NCI-H2029 treated with DMSO at 0.1 percent for 48 hours (cell line): Measurements from ENCODE around the gene LRFN4.

Experiments
- DNase-seq: peaks from one replicate; lab custom pipeline; 2025; lab: John Stamatoyannopoulos, UW

LRFN4 gene

DNA sequence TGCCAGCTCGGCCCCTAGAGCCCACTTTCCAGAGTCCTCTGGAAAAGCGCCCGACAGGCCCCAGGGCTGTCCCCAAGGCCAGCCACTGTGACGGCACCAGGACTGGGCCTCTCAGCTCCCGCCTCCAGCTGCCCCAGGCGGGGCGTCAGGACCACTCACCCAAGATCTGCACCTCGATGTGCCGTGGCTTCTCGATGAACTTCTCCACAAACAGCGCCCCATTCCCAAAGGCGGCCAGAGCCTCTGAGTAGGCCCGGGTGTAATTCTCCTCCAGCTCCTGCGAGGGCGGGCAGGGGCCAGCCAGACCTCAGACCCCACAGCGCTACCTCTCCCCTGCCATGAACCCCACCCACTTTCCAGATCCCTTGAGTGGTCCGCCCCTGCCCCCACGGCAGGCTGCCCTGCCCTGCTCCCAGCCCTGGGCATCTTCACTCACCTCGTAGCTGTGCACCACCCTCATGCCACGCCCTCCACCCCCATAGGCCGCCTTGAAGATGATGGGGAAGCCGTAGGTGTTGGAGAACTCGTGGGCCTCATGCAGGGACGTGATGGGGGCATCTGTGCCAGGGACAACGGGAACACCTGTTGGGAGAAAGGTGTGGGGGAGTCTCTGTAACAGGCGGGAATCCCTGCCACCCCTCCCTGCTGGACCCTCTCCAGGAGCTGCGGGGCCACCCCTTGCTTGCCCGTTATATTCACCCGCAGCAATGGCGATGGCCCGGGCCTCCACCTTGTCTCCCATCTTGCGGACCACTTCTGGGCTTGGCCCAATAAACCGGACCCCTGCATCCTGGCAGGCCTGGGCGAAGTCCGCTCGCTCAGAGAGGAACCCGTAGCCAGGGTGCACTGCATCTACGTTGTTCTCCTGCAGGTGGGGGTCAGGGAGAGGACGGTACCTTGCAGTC, 14.0 kb downstream of the LRFN4 start:
- DNase-seq: no peak

DNA sequence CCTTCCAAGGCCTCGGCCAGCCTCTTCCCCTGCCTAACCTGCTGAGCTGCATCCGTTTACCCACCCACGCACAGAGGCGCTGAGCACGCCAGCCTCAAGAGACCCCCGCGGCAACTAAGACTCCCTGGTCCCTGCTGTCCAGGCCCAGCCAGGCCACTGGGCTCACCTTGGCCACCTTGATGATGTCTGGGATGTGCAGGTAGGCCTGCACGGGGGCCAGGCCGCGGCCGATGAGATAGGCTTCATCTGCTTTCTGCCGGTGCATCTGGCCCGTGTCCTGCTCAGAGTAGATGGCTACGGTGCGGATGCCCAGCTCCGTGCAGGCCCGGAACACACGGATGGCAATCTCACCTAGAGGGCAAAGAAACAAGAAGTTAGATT, 14.6 kb downstream of the LRFN4 start:
- no peak for DNase-seq

DNA sequence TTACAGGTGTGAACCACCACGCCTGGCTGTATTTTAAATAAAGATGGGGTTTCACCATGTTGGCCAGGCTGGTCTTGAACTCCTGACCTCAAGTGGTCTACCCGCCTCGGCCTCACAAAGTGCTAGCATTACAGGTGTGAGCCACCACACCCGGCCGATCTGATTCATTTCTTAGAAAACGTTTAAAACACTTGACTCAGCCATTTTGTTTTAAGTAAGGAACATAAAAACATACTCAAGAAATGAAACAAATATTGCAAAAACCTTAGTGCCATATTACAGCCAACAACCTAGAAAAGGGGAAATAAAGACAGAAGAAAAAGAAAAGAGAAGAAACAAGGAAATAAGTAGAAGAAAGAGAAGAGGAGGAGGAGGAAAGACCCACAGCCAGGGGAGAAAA, 17.4 kb downstream of the LRFN4 start:
- no peak for DNase-seq

DNA sequence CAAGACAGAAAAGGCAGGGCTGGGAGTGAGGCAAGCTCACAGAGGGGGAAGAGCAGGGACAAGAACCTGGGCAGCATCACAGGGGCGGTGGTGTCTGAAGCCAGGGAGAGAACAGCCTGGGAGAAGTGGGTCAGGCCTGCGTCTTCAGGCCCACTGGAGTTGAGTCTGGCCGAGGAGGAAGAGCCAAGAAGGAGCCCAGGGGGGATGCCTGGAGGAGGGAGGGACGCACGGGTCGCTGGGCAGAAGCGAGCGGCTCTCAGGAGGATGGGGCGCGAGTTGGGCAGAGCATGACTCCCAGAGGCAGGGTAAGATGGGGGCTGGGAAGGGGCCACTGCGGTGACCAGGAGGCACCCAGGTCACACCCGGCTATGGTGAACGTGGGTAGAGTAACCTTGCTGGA, 18.5 kb downstream of the LRFN4 start:
- no peak for DNase-seq

DNA sequence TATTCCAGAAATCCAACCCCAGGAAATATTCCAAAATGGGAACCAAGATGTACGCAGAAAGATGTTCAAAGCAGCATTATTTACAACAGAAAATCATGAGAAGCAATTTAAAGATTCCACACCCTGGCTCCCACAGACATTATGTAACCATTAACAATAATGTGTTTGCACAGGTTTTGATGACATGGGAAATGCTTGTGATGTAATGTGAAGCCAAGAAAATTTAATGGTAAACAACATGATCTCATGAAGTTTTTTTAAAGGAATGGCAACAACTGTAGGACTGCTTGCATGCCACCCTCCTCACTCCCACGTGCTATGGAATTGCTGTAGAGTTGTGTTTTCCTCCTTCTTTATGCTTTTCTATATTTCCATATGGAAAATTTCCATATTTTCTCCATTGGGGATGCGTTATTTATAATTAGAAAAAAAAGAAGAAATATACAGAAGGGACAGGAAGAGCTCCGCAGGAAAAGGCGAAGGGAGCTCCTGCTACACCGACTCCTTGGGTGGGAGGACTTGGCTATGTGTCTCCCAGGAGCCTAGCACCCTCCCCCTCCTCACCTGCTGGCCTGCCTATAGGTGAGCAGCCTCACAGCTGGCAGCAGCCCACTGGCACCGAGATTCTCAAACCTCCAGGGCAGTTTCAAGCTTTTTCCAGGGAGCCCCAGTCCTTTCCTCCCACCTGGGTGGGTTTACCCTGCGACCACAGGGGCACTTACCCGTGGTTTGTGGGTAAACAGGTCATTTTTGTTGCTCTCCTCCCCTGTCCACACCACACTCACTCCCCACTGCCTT, 20.9 kb downstream of the LRFN4 start:
- no peak for DNase-seq

DNA sequence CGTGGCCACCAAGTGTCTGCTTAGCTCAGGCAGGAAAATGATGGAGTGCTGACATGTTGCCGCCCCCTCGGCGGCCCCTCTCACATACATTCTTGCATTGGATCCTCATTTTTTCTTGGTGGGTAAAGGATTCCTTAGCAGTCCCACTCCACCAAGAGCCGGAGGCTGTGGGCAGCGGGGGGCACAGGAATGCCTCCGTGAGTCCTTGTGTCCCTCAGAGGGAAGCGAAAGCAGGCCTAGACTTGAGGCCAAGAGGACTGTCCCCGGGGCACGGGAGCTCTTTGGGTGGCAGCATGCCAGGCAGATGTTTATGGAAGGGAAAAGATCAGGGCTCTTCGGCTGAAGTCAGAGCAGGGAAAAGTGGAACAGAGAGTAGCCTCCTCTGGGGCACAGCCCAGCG, 21.6 kb downstream of the LRFN4 start:
- DNase-seq: no peak

DNA sequence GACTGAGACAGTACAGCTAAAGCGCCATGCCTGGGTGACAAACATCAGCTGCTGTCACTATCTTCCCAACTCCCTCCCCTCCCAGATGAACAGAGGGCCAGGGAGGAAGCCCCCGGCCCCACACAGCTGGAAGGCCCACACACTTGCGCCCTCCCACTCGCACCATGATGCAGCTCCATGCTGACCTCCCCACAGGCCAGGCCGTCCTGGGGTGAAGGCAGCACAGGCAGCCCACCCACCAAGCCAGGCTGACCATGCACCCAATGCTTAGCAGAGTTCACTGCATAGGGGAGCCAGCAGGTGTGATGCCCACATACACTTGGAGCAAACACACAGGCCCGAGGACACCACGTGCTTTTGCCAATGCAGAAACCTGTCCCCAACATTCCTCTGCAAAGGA, 22.1 kb downstream of the LRFN4 start:
- no peak for DNase-seq

DNA sequence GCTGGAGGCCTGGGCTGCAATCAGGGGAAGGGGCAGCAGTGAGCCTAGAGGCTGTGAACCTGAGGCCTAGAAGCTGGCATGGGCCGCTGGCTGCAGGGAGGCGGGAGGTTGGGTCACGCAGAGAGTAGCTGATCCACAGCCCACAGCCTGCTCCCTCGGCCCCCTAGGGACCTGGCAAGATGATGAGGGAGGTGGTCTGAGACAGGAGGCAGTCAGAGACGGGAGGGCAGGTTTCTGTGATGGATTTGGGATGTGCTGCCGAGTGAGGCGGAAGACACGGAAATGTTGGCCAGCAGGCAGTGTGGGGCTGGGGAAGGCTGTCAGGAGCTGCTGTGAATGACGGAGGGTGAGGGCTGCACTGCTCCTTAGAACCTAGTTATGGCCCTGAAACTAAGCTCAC, 22.7 kb downstream of the LRFN4 start:
- DNase-seq: no peak

DNA sequence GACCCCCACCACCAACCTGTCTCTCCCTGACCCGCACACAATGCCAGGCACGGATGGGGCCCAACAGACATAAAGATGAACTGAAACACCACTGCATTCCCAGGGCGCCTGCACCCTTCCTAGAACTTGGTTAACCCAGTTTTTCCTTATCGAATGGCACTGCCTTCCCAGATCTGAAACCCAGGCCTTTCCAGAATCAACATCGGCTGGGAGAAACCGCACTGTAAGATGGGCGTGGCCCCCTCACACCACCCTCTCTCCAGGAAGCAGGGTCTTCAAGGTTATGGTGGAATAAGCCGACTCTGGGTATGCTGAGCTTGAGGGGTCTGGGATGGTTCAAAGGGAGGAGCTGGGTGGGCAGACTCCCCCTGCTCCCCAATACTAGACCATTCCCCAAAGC, 23.1 kb downstream of the LRFN4 start:
- DNase-seq: no peak

DNA sequence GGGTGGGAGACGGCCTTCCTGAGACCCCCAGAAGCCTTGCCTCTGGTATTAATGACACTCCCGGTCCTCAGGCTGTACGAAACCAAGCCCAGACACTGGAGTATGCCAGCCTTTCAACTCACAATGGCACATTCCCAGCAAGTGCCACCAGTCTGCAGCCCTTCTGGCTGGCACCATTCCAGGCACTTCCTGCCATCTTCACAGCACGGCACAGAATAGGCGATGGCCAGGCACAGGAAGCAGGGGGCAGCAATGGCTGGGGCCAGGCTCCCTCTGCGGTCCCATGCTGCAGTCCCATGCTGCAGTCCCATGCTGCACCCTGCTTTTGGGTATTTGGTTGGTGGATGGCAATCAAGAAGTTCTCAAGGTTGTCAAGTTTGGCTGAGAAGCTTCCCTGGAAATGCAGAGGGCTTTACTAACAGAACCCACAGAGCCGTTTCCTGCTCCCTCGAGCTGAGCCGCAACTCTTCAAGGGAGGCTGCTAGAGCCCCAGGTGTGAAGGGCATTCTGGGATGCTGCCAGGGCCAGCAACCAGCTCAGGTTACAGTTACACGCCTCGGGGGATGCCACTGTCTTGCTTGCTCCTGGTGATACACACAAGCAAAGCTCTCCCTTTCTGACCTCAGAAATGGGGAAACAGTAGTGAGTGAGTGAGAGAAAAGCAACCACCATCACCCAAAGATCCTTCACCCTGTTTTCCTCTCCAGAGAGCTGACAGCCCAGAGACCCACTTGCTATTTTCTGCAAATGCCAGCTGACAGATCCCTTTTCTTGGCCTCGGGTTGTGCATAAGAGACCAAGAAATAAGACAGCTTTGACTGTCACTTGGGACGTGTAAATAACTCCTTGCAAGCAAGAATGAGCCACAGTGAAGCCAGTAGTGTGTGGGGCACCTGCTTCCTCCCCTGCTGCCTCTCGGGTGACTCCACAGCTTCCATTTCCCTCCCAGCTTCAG, 23.9 kb downstream of the LRFN4 start:
- DNase-seq: peak; percentile 87

DNA sequence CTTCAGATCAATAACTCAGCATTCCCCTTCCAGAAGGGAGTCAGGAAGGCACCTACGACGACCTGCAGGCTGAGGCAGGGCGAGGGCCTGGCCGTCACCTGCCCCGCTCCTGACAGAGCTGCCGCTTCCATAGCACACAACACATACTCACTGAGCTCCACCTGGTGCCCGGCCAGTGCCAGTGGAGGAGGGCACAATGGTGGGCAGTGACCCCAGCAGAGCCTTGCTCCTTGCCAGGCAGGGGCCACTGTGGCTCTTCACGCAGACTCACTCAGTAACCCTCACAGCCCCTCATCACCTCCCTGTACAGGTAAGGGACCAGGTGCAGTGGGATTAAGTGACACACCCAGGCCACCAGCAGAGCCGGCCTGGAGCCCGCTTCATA, 24.6 kb downstream of the LRFN4 start:
- DNase-seq: no peak

DNA sequence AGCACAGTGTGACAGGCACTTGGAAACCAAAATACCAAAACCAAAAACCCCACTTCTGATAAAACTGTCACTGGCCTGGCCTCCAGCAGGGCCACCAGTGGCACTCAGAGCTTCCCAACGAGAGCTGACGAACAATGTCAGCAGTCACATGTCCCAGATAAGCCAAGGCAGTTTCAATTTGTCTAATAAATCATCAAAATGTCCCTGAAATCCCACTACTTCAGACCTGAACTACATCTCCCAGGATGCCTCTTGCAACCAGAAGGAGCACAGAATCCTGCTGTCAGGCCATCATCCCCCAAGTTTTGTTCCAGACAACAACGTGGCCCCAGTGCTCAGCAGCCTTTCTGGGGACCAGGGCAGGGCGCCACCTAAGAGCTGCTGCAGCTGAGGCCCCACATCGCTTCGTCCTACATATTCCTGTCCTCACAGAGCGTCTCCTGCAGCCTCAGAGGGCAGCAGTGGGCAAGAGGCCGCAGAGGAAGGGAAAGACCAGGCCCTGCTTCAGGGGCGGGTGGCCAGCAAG, 25.1 kb downstream of the LRFN4 start:
- DNase-seq: no peak

DNA sequence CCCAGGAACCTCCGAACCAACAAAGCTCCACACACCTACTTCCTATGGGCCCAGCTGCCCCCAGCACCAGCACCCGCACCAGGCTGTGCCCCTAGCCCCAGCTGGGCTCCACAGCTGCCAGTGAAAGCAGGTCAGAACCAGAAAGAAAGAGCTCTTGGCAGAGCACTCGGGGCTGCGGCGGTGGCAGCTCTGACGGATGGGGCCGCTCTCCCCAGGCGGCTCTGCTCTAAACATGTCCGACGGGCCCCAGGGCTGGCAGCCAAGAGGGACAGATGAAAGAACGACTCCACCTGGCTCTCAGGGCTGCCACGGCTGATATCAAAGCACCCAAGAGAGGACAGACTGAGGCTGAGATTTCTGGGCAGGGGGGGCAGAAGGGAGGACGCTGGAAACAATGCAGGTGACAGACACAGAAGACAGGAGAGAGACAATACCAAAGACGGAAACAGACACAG, 25.7 kb downstream of the LRFN4 start:
- DNase-seq: peak; percentile 92

DNA sequence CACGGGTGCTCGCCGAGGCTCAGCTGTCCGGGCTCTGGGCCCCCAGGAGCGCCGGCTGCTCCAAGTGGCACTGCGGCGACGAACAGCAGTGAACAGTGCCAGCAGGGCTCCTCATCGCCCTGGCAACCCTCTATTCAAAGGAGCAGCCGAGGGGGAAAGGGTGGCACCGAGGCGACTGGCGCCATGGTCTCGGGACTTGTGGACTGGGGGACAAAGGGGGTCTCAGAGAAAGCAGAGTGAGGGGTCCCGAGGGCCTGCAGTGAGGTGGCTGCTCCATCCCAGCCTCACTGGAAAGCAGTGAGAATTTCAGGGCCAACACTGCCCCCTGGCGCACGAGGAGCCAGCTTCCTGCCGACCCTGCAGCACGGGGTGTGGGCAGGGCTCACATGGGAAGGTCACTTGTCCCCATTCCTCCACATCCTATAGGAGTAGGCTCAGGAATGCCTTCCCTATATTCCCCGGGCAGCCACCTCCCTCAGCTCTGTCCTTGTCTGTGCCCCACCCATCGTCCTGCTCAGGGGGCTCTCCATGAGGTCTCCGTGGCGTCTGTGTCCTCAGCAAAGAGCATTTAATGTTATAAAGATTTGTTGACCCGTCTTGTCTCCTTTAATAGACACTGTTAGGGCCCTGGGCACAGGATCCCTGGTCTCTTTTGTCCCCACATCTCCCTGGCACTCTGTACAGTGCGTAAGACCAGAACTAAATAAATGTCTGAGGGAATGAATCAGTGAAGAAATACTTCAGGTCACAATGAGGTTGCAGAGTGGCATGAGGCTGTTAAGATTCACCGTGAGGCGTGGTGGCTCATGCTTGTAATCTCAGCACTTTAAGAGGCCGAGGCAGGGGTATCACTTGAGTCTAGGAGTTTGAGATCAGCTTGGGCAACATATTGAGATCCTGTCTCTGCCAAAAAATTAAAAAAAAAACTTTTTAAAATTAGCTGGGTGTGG, 26.4 kb downstream of the LRFN4 start:
- DNase-seq: peak; percentile 92

DNA sequence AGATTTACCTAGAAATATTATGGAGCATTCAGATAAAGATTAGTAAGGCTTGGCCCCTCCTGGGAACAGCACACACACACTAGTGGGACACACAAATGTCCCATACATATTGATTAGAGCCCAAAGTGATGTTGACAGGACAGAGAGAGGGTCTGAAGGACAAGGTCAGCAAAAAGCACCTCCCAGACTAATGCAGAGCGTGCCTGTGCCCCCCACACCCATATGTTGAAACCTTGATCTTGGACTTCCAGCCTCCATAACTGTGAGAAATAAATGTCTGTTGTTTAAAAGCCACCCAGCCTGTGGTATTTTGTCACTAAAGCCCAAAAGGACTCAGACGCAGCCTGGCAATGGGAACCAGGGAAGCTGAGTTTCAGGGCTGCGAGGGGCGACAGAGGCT, 27.6 kb downstream of the LRFN4 start:
- DNase-seq: no peak

DNA sequence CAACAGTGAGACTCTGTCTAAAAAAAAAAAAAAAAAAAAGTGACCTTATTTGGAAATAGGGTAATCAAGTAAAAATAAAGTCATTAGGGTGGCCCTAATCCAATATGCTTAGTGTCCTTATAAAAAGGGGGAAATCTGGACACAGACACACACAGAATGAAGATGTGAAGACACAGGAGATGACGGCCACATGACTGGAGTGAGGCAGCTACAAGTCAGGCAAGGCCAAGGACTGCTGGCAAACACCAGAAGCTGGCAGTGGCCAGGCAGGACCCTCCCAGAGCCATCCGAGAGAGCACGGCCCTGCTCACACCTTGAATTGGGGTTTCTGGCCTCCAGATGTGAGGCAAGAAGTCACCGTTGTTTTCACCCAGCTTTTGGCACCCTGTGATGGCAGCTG, 28.6 kb downstream of the LRFN4 start:
- no peak for DNase-seq

DNA sequence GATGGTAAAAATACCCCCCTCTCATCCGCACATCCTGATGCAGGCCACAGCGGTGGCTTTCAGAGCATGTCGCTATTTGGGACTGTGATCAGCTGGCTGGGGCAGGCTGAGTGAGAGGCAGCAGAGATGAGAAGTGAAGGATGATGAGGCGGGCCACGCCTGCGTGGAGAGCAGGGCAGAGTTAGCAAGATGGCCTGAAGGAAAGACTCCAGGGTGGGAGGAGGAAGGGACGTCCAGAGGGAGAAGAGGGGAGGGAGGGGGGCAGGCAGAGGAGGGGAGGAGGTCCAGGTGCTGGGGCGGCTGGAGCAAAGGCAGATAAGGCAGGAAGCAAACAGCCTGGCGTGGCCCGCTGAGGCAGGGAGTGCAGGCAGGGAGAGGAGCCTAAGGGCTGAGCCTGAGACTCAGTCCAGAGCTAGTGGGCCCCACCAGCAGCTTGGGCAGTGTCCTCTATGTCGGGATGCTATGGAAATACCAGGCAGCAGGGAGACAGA, 29.1 kb downstream of the LRFN4 start:
- DNase-seq: no peak

DNA sequence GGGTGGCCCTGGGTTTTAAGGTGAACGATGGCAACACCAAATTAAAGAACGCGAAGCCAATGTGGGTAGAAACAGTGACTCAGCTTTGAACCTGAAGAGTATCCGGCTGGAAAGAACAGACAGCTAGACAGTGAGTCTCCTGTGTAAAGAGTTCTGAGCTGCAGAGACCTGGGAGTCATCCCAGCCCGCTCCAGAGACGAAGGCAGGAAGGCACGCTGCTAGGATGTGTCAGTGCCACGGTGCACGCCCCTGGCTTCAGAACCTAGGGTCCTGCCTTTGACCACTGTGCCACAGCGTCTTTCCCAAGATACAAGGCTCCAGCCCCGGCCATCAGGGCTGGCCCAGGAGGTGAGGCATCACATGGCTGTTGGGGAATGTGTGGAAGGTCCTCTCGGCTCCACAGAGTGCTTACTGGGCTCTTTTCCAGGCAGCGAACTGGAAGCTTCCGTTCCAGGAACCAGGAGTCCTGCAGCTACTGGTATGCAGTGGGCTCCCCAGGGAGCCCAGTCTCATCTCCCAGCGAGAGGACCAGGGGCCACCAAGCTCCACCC, 29.9 kb downstream of the LRFN4 start:
- DNase-seq: no peak

DNA sequence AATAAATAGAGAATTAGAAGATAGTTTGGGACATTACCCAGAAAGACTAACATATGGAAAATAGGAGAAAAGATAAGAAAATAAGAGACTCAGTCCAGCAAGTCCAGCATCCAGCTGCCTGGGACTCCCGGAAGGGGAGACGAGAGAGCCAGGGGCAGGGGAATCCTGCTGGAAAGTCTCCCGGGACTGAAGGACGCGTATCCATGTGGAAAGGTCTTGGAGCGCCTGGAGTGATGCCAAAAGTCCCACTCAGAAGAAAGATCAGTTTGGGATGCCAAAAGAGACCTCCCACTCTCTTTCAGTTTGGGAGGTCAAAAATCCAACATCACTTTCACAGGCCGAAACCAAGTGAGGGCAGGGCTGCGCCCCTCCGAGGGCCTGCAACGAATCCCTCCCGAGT, 30.7 kb downstream of the LRFN4 start:
- DNase-seq: no peak

DNA sequence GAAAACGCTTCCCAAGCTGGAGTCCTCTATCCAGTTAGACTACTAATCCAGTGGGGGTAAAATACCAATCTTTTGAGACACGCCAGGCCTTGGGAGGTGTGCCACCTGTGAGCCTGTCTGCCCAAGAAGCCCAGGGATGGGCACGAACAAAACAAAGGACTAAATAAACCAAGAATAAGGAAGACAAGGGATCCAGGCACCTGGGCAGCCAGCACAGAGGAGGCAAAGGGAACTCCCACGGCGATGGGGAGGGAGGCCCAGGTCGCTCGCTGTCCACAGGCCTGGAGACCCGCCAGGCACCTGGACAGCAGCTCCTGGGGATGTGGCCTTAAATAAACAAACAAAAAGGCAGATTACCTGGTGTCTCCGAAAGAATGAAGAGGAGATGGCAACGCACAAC, 31.4 kb downstream of the LRFN4 start:
- DNase-seq: no peak
